ENCODE data around the gene ATP6V0C. TPM values are rescaled to one million over a fixed set of nuclear protein-coding genes. Genes with fewer than 3 reads are reported as not detected.
"Not testable (repeated sequence)": the region's sequence is repeated elsewhere in the genome, so short reads cannot be mapped to it uniquely, and the experiment has no call there.

The ATP6V0C gene
- total RNA-seq, 1 donor from 2014 or later: 155 TPM

GRCh38 chr16:2539845-2540458 lies 26.2 kb downstream of the ATP6V0C start:
- not testable (repeated sequence) for H3K27ac Mint-ChIP-seq; H3K27me3 Mint-ChIP-seq; H3K36me3 Mint-ChIP-seq; DNase-seq (ENCODE audit: extremely low spot score, unreplicated experiment); H3K9me3 Mint-ChIP-seq
- peak; percentile 66 for TF ChIP-seq CTCF (conservative IDR thresholded peaks at IDR 0.05)
- Mint-ChIP-seq H3K4me3 (peak overlapping the region; percentile 93), H3K4me1 (ENCODE audit: unreplicated experiment) (peaks cover 24% of the 10 kb centered on the region)

- not testable (repeated sequence) for H3K27ac Mint-ChIP-seq, H3K4me3 Mint-ChIP-seq
- H3K4me1 Mint-ChIP-seq (ENCODE audit: unreplicated experiment): peaks cover 24% of the 10 kb centered on the region
Measured at GRCh38 chr16:2540912-2541311, 27.2 kb downstream of the ATP6V0C start.

GRCh38 chr16:2541409-2541808 lies 27.7 kb downstream of the ATP6V0C start:
- not testable (repeated sequence) for H3K36me3 Mint-ChIP-seq

More at GRCh38 chr16:2540912-2541311, 27.2 kb downstream of the ATP6V0C start:
- H3K9me3 Mint-ChIP-seq; DNase-seq (ENCODE audit: extremely low spot score, unreplicated experiment); H3K36me3 Mint-ChIP-seq; H3K27me3 Mint-ChIP-seq: not testable (repeated sequence)

GRCh38 chr16:2543771-2544170 lies 30.0 kb downstream of the ATP6V0C start:
- H3K27ac Mint-ChIP-seq; H3K36me3 Mint-ChIP-seq; DNase-seq (ENCODE audit: extremely low spot score, unreplicated experiment); H3K27me3 Mint-ChIP-seq; H3K9me3 Mint-ChIP-seq; H3K4me3 Mint-ChIP-seq: not testable (repeated sequence)
- peaks cover 10% of the 10 kb centered on the region for H3K4me1 Mint-ChIP-seq (ENCODE audit: unreplicated experiment)

More at GRCh38 chr16:2541409-2541808, 27.7 kb downstream of the ATP6V0C start:
- H3K27me3 Mint-ChIP-seq; H3K4me3 Mint-ChIP-seq; H3K9me3 Mint-ChIP-seq; DNase-seq (ENCODE audit: extremely low spot score, unreplicated experiment); H3K27ac Mint-ChIP-seq: not testable (repeated sequence)
- peaks cover 19% of the 10 kb centered on the region for H3K4me1 Mint-ChIP-seq (ENCODE audit: unreplicated experiment)

- H3K27me3 Mint-ChIP-seq; H3K4me1 Mint-ChIP-seq (ENCODE audit: unreplicated experiment); H3K36me3 Mint-ChIP-seq; H3K4me3 Mint-ChIP-seq; H3K27ac Mint-ChIP-seq; H3K9me3 Mint-ChIP-seq; DNase-seq (ENCODE audit: extremely low spot score, unreplicated experiment): not testable (repeated sequence)
Measured at GRCh38 chr16:2550283-2550878, 36.6 kb downstream of the ATP6V0C start.

GRCh38 chr16:2551420-2551889 lies 37.7 kb downstream of the ATP6V0C start:
- TF ChIP-seq CTCF (conservative IDR thresholded peaks at IDR 0.05): peak; percentile 46
- H3K36me3 Mint-ChIP-seq; H3K27me3 Mint-ChIP-seq; H3K4me1 Mint-ChIP-seq (ENCODE audit: unreplicated experiment); H3K9me3 Mint-ChIP-seq; H3K4me3 Mint-ChIP-seq; DNase-seq (ENCODE audit: extremely low spot score, unreplicated experiment): not testable (repeated sequence)
- H3K27ac Mint-ChIP-seq: peak overlapping the region; percentile 88

- H3K36me3 Mint-ChIP-seq; H3K9me3 Mint-ChIP-seq; H3K4me1 Mint-ChIP-seq (ENCODE audit: unreplicated experiment); DNase-seq (ENCODE audit: extremely low spot score, unreplicated experiment); H3K4me3 Mint-ChIP-seq; H3K27ac Mint-ChIP-seq; H3K27me3 Mint-ChIP-seq: not testable (repeated sequence)
Measured at GRCh38 chr16:2554709-2555425, 41.1 kb downstream of the ATP6V0C start.

GRCh38 chr16:2557150-2557549 lies 43.4 kb downstream of the ATP6V0C start:
- not testable (repeated sequence) for H3K27me3 Mint-ChIP-seq; H3K9me3 Mint-ChIP-seq; H3K4me1 Mint-ChIP-seq (ENCODE audit: unreplicated experiment)

GRCh38 chr16:2560131-2560797 lies 46.5 kb downstream of the ATP6V0C start:
- H3K36me3 Mint-ChIP-seq; H3K27ac Mint-ChIP-seq; DNase-seq (ENCODE audit: extremely low spot score, unreplicated experiment); H3K9me3 Mint-ChIP-seq; H3K4me3 Mint-ChIP-seq; H3K27me3 Mint-ChIP-seq; H3K4me1 Mint-ChIP-seq (ENCODE audit: unreplicated experiment): not testable (repeated sequence)

More at GRCh38 chr16:2557150-2557549, 43.4 kb downstream of the ATP6V0C start:
- H3K4me3 Mint-ChIP-seq; DNase-seq (ENCODE audit: extremely low spot score, unreplicated experiment); H3K36me3 Mint-ChIP-seq; H3K27ac Mint-ChIP-seq: not testable (repeated sequence)
